ENCODE data around the gene DGKQ. TPM values are rescaled to one million over a fixed set of nuclear protein-coding genes. Genes with fewer than 3 reads are reported as not detected.

The DGKQ gene
- total and polyA plus RNA-seq, 9 of the 15 experiments (the other 6 are each of a cell fraction or from before 2014, with no cell fraction given): 0.17 to 22.0 (median 5.6) TPM

DNA sequence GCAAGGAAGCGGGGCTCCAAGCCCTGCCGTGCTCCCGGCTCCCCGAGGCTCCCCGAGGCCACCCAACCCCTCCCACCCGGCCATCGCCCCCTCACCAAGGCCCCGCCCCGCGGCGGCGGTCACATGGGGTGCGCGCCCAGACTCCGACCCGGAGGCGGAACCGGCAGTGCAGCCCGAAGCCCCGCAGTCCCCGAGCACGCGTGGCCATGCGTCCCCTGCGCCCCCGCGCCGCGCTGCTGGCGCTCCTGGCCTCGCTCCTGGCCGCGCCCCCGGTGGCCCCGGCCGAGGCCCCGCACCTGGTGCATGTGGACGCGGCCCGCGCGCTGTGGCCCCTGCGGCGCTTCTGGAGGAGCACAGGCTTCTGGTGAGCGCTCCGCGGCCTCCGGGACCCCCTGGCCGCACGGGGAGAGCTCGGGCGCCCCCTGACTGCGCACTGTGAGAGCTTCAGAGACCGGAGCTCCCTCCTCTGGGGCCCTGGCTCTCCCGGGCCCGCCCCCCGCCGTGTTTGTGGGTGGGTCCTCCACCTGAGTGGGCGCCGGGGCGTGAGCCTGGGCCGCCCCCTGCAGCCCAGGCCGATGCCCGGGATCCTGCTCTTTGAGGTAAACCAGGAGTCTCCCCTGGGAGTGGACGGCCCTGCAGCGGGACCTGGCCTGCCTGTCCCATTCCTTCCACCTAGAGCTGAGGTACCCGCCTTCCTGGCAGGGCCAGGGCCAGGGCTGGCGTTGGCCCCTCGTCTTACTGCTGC lies 13.7 kb upstream of the DGKQ start, which contains the start of gene IDUA (continued):
- TF ChIP-seq GABPA (tag; conservative IDR thresholded peaks at IDR 0.05; ENCODE audit: low read depth) (peak; percentile 91), GTF2F1 (IDR thresholded peaks at IDR 0.05; ENCODE audit: low read depth, low read length) (no peak), YBX1 (IDR thresholded peaks at IDR 0.05) (no peak), SREBF2 (CRISPR knock-in tag; IDR thresholded peaks at IDR 0.05) (no peak), HCFC1 (IDR thresholded peaks at IDR 0.05; ENCODE audit: low read depth, low read length) (0 out of 2 replicates have a peak, but pooled peaks have one; percentile 4), ELF4 (CRISPR knock-in tag; IDR thresholded peaks at IDR 0.05) (no peak), CBFB (CRISPR knock-in tag; IDR thresholded peaks at IDR 0.05) (0 out of 2 replicates have a peak, but pooled peaks have one; percentile 47), ARHGAP35 (IDR thresholded peaks at IDR 0.05; ENCODE audit: partially characterized antibody) (no peak), NFRKB (IDR thresholded peaks at IDR 0.05; ENCODE audit: low read depth) (no peak), ZNF764 (CRISPR knock-in tag; IDR thresholded peaks at IDR 0.05; ENCODE audit: low read depth) (no peak), ASH1L (IDR thresholded peaks at IDR 0.05; ENCODE audit: borderline replicate concordance, low read depth, partially characterized antibody) (no peak), HEY1 (CRISPR knock-in tag; IDR thresholded peaks at IDR 0.05; ENCODE audit: borderline replicate concordance) (no peak), TRIM24 (IDR thresholded peaks at IDR 0.05) (no peak), ZNF324 (CRISPR knock-in tag; IDR thresholded peaks at IDR 0.05) (no peak), DIDO1 (tag; IDR thresholded peaks at IDR 0.05; ENCODE audit: low read depth) (no peak), MCM3 (IDR thresholded peaks at IDR 0.05) (no peak), MTA1 (IDR thresholded peaks at IDR 0.05; ENCODE audit: borderline replicate concordance) (no peak), SMAD4 (CRISPR knock-in tag; conservative IDR thresholded peaks at IDR 0.05) (peak; percentile 82; the same call in 1 of the 2 replicates), OTX1 (CRISPR knock-in tag; IDR thresholded peaks at IDR 0.05) (no peak), ZNF408 (CRISPR knock-in tag; IDR thresholded peaks at IDR 0.05; ENCODE audit: low read depth) (no peak)
- TF ChIP-seq, protein P1, sequence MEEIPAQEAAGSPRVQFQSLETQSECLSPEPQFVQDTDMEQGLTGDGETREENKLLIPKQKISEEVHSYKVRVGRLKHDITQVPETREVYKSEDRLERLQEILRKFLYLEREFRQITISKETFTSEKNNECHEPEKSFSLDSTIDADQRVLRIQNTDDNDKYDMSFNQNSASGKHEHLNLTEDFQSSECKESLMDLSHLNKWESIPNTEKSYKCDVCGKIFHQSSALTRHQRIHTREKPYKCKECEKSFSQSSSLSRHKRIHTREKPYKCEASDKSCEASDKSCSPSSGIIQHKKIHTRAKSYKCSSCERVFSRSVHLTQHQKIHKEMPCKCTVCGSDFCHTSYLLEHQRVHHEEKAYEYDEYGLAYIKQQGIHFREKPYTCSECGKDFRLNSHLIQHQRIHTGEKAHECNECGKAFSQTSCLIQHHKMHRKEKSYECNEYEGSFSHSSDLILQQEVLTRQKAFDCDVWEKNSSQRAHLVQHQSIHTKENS (CRISPR knock-in tag; IDR thresholded peaks at IDR 0.05): no peak
- TF ChIP-seq, protein P2, sequence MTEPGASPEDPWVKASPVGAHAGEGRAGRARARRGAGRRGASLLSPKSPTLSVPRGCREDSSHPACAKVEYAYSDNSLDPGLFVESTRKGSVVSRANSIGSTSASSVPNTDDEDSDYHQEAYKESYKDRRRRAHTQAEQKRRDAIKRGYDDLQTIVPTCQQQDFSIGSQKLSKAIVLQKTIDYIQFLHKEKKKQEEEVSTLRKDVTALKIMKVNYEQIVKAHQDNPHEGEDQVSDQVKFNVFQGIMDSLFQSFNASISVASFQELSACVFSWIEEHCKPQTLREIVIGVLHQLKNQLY (CRISPR knock-in tag; conservative IDR thresholded peaks at IDR 0.05): no peak
- TF ChIP-seq, protein P3, sequence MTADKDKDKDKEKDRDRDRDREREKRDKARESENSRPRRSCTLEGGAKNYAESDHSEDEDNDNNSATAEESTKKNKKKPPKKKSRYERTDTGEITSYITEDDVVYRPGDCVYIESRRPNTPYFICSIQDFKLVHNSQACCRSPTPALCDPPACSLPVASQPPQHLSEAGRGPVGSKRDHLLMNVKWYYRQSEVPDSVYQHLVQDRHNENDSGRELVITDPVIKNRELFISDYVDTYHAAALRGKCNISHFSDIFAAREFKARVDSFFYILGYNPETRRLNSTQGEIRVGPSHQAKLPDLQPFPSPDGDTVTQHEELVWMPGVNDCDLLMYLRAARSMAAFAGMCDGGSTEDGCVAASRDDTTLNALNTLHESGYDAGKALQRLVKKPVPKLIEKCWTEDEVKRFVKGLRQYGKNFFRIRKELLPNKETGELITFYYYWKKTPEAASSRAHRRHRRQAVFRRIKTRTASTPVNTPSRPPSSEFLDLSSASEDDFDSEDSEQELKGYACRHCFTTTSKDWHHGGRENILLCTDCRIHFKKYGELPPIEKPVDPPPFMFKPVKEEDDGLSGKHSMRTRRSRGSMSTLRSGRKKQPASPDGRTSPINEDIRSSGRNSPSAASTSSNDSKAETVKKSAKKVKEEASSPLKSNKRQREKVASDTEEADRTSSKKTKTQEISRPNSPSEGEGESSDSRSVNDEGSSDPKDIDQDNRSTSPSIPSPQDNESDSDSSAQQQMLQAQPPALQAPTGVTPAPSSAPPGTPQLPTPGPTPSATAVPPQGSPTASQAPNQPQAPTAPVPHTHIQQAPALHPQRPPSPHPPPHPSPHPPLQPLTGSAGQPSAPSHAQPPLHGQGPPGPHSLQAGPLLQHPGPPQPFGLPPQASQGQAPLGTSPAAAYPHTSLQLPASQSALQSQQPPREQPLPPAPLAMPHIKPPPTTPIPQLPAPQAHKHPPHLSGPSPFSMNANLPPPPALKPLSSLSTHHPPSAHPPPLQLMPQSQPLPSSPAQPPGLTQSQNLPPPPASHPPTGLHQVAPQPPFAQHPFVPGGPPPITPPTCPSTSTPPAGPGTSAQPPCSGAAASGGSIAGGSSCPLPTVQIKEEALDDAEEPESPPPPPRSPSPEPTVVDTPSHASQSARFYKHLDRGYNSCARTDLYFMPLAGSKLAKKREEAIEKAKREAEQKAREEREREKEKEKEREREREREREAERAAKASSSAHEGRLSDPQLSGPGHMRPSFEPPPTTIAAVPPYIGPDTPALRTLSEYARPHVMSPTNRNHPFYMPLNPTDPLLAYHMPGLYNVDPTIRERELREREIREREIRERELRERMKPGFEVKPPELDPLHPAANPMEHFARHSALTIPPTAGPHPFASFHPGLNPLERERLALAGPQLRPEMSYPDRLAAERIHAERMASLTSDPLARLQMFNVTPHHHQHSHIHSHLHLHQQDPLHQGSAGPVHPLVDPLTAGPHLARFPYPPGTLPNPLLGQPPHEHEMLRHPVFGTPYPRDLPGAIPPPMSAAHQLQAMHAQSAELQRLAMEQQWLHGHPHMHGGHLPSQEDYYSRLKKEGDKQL (CRISPR knock-in tag; IDR thresholded peaks at IDR 0.05; ENCODE audit: borderline replicate concordance): no peak
